ENCODE data around the gene D2HGDH. TPM values are rescaled to one million over a fixed set of nuclear protein-coding genes. Genes with fewer than 3 reads are reported as not detected.
"Not testable (repeated sequence)": the region's sequence is repeated elsewhere in the genome, so short reads cannot be mapped to it uniquely, and the experiment has no call there.

Gene D2HGDH
- total RNA-seq, 1 experiment from 2014 or later: 5.6 TPM

DNA sequence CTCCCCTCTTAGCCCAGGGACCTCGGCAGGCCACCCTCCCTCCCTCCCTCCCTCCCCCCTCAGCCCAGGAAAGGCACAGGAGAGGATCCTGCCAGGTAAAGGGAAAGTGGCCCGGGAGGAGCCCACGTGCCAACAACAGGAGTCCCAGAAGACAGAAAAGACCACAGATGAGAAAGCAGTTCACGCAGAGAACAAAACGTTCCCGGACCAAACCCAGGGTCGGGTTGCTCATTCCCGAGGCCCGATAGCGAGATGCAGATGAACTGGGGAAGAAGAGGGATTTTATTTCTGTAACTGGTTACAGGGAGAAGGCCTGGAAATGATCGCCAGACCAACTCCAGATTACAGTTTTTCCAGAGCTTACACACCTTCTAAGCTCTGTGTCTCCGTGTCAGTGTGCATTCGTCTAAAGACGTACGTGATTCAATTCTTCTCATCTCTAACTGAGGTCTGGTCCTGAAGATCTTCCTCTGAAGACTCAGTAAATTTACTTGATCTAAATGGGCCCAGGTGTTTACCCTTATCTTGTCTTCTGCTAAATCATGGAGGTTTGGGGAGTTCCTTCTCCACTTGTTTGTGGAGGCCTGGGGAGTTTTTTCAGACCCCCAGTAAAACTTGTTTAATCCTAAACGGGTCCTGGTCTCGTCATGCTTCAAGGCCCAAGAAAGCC, 73.8 kb downstream of the D2HGDH start:
- DNase-seq (ENCODE audit: low read depth): no peak

DNA sequence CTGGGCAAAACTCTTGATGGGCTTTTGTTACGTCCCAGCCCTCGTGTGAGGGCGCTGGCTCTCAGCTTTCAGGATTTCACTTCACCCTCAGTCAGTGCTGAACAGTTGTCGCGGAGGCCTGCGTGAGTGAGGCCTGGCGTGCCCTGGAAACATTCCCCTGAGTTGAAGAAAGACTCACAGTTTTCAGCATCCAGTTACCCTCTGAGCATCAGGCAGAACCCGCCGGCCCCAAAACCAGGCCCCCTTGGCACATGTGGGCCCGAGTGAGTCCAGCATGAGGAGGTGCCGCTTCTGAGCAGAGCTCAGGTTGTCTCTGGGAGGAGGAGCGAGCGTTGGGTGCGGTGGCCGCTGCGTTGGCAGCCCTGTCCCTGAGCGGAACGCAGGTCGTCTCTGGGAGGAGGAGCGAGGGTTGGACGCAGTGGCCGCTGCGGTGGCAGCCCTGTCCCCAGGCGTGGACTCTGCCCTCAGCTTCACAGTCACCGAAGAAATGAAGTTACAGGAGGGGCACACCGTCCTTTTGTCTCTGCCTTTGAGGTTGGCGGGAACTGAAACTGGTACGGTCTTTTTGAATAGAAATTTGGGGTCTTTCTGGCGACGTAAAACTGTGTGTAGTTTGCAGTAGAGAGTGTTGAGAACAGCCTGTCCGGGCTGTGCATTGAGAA, 74.4 kb downstream of the D2HGDH start, which contains the start of gene NEU4:
Gene NEU4, plus strand, starts transcription at position 473 of the 662 bp plus-strand sequence. CDS start 5,292 bp downstream, outside the sequence.
- no peak for DNase-seq (ENCODE audit: low read depth)

DNA sequence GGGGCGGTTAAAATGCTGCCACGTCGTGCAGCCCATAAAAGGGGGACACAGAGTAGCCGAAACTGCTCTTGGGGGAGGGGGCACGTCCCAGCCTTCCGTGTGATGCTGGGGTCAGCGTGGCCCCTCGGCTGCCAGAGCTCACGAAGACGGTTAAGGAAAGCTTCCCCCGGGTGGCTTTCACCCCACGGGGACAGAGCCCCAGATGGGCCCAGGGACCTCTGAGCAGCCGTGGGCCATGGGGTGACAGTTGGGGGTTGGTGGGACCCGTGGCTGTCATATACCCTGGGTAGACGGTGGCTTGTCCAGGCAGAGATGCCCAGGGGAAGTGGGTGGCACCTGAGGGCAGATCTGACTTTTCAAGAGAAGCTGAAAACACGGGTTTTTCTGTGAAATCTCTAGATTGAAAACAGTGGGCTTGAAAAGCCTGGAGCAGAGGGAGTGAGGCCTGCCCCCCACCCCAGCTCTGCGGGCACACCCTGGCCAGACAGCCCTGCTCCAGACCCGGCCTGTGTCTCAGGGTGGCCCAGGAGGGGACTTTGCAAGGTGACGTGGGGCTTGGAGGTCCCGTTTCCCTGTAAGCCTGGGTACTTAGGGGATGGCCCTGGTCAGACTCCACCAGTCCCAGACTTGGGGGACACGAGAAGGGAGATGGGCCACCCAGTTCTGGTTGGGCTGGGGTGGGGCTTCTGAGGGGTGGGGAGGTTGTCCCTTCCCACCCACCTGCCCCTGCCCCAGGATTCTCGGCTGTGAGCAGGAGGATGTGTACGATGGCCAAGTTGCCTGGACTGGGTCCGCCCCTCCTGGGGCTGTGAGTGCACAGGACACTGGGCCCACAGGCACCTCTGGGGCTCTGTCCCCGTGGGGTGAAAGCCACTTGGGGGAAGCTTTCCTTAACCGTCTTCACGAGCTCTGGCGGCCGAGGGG, 75.2 kb downstream of the D2HGDH start:
- DNase-seq (ENCODE audit: low read depth): no peak

DNA sequence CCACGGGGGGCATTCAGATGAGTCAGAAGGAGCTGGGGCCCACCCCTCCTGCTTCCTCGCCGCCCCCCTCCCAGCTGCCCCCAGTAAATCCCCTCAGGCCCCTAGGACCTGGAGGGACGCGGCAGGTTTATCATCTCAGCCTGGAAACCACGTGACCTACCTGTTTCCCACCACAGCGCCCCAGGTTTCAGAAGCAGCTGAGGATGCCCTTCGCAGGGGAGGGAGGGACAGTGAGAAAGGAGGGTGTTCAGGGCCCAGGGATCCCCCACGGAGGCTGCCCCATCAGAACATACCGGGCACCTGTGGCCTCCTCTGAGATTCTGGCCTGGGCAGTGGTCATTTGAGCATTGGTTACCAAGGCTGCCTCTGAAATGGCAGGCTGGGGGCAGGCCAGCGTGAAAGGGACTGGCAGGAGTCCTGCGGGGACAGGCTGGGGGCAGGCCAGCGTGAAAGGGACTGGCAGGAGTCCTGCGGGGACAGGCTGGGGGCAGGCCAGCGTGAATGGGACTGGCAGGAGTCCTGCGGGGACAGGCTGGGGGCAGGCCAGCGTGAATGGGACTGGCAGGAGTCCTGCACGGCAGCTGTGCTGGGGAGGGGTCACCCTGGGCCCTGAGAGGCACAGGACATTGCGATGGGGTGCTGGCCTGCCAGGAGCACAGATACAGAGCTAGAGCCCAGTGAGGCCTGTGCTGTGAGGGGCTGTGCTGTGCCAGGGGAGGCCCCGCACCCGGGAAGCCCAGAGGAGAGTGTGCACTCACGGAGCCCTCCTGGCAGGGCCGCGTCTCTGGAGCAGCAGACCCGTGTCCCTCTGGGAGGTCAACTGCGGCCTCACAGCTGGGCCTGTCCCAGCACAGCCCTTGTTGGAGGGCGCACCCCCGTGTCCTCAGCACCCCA, 76.1 kb downstream of the D2HGDH start:
- DNase-seq (ENCODE audit: low read depth): no peak

DNA sequence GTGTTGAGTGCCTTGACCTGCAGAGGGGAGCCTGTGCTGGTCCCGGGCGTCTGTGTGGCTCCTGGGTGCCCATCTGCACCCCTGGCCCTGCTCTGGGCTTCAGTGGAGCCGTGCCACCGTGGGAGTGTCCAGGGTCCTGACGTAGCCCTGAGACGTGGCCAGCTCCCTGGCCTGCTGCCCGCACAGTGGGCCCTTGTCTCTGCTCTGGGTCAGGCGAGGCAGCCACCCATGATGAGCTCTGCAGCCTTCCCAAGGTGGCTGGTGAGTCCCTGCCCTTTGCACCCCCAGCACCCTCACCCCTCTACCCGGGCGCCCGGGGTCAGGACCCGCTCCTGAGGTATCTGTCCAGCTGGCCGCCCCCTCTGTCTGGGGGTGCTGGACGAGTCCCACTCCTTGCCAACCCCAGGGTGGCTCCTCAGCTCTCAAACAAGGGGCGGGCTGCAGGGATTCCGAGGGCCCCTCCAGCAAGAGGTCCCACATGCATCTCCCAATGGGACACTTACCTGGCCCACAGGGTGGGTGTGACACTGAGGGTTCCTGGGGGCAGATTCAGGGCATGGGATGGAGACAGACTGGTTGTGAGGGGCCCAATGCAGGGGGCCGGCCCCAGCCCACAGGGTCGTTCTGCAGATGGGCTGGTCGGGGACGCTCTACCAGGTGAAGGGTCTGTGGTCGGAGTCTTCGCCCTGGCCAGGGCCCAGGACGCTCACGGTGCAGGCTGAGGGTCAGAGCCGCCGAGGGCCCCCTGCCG, 76.9 kb downstream of the D2HGDH start:
- no peak for DNase-seq (ENCODE audit: low read depth)

DNA sequence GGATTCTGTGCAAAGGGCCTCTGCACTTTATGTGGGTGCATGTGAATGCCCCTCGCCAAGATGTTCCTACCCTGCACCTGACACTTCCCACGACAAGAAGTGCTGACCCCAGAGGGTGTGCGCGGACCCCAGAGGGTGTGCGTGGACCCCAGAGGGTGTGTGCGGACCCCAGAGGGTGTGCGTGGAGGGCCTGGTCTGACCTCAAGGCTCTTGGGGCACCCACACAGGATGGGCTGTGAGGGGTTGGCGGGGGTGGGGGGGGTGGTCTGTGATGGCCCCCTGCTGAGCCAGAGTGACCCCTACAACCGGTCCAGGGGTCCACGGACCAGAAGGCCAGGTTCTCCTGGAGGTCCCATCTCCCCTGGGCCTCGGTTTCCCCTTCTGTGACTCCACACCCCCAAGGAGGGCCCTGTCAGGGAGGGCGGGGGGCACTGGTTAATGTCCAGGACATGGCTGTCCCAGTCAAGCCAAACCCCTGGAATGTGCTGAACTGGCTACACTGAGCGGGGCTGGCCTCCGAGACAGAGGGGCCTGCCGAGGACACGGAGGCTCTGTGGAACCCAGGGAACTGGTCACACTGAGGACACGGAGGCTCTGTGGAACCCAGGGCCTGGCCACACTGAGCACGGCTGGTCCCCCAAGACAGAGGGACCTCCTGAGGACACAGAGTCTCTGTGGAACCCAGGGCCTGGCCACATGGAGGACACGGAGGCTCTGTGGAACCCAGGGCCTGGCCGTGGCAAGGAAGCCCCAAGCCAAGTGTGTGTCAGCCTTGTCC, 77.7 kb downstream of the D2HGDH start:
- no peak for DNase-seq (ENCODE audit: low read depth)

DNA sequence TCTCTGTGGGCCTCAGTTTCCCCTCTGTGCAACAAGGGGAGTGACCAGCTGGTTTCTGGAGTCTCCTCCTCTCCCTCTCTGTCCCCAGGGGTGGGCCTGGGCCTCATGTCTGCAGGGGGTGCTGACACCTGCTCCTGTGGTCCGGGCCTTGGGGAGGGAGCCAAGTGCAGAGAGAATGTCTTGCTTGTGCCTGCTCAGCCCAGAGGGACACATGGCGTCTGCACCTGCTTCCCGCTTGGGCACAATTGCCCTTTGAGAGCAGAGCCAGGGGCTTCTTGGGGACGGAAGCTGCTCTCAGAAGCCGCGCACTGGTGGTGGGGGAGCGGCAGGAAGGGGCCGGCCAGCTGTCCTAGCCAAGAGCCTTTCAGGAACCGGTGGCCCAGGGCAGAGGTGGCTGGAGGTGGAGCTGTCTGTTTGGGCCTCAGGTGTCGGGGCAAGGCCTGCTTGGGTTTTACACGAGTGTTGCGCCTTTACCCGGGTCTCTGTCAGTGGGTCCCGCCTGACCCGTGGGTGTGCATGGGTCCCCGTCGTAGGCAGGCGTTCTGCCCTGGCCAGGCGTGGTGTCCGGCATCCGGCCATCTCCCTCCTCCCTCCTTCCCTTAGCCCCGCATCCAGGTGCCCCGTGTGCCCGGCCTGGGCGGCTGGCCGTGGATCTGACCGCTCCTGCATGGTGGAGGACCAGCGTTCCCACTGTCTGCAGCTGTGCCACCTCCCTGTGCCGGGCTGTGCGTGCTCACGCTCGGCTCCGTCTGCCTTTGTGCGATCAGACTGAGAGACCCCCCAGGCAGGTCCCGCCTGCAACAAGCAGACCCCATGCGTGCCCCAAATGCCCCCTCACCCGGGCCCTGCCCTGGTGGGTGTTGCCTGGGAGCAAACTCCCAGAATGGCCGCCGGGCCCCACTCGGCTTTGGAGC, 78.6 kb downstream of the D2HGDH start:
- no peak for DNase-seq (ENCODE audit: low read depth)

DNA sequence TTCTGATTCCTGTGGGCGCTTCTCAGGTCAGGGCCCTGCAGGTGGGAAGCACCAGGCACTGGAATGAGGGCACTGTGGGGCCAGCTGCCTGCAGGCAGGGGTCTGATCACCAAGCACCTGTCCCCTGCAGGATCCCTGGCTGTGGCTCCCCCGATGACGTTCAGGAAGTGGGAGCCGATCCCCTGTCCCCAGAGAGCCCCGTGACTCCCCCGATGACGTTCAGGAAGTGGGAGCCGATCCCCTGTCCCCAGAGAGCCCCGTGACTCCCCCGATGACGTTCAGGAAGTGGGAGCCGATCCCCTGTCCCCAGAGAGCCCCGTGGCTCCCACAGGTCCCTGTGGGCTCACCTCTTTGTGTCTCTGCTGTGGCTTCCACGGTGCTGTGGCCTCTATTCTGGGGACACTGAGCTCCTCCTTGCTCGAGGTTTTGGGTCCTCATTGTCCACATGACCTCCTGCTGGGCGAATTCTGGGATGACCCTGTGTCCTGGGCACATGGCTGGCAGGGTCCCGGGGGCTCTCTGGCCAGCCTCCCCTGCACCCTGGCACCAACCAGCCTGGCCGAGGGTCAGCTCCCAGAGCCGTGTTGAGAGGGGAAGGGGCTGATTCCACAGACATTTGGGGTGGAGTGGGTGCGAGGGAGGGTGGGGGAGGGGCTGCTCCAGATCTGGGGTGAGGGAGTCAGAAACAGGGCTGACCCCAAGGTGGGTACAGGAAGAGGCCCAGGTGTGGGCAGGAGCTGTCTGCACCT, 79.4 kb downstream of the D2HGDH start:
- DNase-seq (ENCODE audit: low read depth): no peak

DNA sequence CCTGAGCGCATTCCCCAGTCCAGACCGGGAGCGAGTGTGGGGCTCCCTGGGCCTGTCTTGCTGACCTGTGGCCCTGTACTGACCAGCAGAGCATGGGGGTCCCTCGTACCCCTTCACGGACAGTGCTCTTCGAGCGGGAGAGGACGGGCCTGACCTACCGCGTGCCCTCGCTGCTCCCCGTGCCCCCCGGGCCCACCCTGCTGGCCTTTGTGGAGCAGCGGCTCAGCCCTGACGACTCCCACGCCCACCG, 79.9 kb downstream of the D2HGDH start:
- DNase-seq (ENCODE audit: low read depth): no peak

DNA sequence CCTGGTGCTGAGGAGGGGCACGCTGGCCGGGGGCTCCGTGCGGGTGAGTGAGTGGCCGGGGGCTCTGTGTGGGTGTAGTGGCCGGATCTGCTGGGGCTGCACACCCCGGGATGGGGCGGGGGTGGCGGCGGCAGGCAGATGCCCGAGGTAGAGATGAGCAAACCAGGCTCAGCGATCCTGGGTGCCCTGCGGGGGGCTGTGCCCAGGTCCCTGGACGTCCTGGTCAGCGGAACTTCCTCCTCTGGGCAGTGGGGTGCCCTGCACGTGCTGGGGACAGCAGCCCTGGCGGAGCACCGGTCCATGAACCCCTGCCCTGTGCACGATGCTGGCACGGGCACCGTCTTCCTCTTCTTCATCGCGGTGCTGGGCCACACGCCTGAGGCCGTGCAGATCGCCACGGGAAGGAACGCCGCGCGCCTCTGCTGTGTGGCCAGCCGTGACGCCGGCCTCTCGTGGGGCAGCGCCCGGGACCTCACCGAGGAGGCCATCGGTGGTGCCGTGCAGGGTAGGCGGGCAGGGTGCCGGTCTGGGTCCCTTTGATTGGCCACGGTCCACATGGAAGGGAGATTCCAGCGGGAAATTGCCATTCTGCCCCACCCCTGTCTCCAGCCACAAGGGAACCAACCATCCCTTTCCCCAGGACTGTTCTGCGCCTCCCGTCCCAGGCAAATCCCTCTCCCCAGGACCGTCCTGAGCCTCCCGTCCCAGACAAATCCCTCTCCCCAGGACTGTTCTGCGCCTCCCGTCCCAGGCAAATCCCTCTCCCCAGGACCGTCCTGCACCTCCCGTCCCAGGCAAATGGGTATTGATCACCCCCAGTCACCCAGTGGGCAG, 80.4 kb downstream of the D2HGDH start:
- DNase-seq (ENCODE audit: low read depth): no peak

DNA sequence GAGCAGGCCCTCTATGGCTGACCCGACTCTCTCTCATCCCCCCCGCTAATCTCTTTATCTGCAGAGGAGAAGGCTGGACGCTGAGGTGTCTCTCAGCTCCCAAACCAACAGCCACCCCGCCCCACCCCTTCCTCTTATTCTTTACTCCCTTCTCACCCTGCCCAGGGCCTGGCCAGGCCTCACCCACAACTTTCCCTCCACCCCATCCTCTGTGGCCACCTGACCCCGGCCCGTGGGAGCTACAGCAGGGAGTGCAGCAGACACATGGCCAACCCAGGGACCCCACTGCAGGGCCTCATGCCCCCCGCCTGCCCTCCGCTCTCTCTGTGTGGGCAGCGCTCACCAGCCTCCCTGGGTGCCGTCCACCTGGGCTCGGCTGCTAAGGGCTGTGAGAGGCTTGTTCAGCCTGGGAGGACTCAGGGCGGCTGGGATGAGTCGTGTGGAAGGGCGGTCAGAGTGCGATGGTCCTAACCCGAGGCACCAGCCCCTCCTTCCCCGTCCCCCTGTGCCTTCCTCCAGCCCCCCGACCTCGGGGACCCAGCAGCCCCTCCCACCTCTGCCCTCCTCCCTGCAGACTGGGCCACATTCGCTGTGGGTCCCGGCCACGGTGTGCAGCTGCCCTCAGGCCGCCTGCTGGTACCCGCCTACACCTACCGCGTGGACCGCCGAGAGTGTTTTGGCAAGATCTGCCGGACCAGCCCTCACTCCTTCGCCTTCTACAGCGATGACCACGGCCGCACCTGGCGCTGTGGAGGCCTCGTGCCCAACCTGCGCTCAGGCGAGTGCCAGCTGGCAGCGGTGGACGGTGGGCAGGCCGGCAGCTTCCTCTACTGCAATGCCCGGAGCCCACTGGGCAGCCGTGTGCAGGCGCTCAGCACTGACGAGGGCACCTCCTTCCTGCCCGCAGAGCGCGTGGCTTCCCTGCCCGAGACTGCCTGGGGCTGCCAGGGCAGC, 81.3 kb downstream of the D2HGDH start:
- DNase-seq (ENCODE audit: low read depth): no peak

DNA sequence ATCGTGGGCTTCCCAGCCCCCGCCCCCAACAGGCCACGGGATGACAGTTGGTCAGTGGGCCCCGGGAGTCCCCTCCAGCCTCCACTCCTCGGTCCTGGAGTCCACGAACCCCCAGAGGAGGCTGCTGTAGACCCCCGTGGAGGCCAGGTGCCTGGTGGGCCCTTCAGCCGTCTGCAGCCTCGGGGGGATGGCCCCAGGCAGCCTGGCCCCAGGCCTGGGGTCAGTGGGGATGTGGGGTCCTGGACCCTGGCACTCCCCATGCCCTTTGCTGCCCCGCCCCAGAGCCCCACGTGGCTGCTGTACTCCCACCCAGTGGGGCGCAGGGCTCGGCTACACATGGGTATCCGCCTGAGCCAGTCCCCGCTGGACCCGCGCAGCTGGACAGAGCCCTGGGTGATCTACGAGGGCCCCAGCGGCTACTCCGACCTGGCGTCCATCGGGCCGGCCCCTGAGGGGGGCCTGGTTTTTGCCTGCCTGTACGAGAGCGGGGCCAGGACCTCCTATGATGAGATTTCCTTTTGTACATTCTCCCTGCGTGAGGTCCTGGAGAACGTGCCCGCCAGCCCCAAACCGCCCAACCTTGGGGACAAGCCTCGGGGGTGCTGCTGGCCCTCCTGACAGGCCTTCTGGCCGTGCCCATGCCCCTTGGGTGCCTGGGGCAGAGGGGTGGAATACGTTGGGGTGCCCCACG, 82.1 kb downstream of the D2HGDH start:
- no peak for DNase-seq (ENCODE audit: low read depth)

DNA sequence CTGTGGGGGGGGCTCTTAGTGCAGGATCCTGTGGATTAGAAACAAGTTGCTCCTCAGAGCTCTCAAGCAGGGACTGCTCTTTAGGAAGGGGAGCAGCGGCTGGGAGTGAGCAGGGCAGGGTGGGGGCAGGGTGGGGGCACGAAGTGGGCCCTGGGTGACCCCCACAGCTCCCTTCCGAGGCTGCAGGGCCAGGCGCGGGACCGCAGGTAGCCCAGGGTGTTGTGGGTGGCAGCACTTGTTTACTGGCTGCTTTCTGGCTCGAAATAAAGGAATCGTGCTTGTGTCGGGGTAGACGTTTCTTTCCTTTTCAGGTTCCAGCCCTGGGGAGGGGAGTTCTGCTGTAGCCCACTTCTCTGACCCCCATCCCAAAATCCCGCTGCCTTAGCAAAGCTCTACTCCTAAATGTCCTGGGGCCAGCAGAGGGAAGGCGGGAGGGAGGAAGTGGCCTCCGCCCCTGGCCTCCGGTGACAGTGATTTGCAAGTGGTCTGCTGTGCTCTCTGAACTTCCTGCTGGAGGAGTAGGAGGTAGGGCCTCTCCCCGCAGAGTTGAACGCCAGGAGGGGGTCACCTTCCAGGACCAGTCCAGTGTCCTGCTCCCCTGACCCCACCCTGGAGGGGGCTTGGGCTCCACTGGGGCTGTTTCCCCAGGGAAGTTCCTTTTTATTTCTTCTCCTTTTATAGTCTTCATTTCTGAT, 82.8 kb downstream of the D2HGDH start:
- no peak for DNase-seq (ENCODE audit: low read depth)

DNA sequence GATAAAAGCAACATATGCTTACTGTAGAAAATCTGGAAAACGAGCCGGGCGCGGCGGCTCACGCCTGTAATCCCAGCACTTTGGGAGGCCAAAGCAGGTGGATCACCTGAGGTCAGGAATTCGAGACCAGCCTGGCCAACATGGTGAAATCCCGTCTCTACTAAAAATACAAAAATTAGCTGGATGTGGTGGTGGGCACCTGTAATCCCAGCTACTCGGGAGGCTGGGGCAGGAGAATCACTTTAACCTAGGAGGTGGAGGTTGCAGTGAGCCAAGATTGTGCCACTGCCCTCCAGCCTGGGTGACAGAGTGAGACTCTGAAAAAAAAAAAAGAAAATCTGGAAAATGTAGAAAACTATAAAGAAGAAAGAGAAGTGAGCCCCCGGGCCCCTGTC, 83.4 kb downstream of the D2HGDH start:
- not testable (repeated sequence) for DNase-seq (ENCODE audit: low read depth)

Measured in RPMI7951 (cell line).